Measurements from ENCODE around the gene DCP2. TPM values are rescaled to one million over a fixed set of nuclear protein-coding genes. Genes with fewer than 3 reads are reported as not detected.

Gene DCP2
- total and polyA plus RNA-seq, 5 experiments from 2014 or later: 48.3 to 67.9 (median 53.0) TPM

DNA sequence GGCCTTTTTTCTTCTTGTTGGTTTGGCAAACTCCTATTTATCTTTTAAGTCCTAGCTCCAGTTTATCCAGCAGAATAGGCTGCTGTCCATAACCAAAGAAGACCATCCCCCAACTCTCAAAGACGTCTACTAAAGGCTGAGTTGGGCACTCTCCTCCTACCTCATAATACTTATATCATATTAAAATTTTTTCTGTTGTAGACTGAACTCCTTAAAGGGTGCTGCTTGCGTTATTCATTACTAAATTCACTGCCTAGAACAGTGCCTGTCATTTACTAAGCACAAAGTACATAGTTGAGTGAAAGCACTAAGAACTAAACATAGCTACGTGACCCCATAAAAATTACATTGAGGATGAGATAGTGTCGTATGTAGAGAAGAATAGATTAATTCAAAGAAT is 21.7 kb downstream of the DCP2 start:
- Mint-ChIP-seq H3K27me3 (no peaks in the 10 kb centered on the region), H3K4me3 (no peak overlapping the region), H3K4me1 (peaks cover 7 to 16% (median 14%) of the 10 kb centered on the region in 4 donors), H3K36me3 (peaks cover 0 to 73% (median 25%) of the 10 kb centered on the region in 3 donors), H3K9me3 (no peaks in the 10 kb centered on the region), H3K27ac (no peak overlapping the region)
- POLR2A ChIA-PET: no interaction called here
- no peak for ATAC-seq
- no peak for DNase-seq

DNA sequence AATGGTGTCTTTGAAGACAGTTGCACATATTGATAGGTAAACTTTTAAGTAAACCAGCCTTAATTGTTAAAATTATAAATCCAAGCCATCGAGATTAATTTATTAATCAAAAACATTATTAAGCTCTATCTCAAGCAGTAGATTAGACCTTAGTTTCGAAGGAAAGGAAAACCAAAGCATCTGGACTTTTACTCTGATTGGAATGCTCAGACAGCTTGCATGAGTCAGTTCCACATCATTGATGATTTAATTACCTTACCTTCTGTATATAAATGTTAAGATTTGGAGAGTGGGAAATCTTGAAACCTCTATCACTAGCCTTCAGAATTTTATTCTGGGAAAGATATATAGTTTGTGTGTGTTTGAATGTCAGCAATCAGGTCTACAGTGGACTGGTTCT is 23.9 kb downstream of the DCP2 start:
- no peak for ATAC-seq
- no peaks in the 10 kb centered on the region for H3K27me3 Mint-ChIP-seq
- H3K27ac Mint-ChIP-seq: peak overlapping the region in 3 of 10 donors; percentile 41 to 61 (median 45)

DNA sequence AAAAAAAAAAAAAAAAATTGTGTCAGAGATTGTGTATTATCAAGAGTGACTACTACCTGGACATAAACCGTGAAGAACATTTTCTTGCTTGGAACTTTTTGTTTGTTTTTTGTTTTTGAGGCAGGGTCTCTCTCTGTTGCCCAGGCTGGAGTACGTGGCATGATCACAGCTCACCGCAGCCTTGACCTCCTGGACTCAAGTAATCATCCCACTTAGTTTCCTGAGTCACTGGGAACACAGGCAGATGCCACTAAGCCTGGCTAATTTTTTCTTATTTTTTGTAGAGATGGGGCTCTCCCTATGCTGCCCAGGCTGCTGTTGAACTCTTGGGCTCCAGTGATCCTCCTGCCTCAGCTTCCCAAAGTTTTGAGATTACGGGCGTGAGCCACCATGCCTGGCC is 25.8 kb downstream of the DCP2 start:
- Mint-ChIP-seq H3K4me1 (peaks cover 7 to 12% (median 10%) of the 10 kb centered on the region in 4 donors), H3K9me3 (no peaks in the 10 kb centered on the region), H3K27me3 (no peaks in the 10 kb centered on the region), H3K27ac (peak overlapping the region in 2 of 10 donors; percentile 9 to 54), H3K36me3 (peaks cover 0 to 81% (median 39%) of the 10 kb centered on the region in 3 donors), H3K4me3 (no peak overlapping the region)
- ATAC-seq (no peak), DNase-seq (no peak)
- POLR2A ChIA-PET: interaction anchor here (0.7 kb wide), 1 partner anchor 438 kb away, joined by 3 read pairs; no protein-coding TSS in a partner anchor

More for the DNA sequence above, 23.9 kb downstream of the DCP2 start:
- Mint-ChIP-seq H3K4me1 (peaks cover 7 to 19% (median 14%) of the 10 kb centered on the region in 4 donors), H3K36me3 (peaks cover 0 to 77% (median 36%) of the 10 kb centered on the region in 3 donors), H3K4me3 (no peak overlapping the region), H3K9me3 (no peaks in the 10 kb centered on the region)
- no peak for DNase-seq
- POLR2A ChIA-PET: no interaction called here

DNA sequence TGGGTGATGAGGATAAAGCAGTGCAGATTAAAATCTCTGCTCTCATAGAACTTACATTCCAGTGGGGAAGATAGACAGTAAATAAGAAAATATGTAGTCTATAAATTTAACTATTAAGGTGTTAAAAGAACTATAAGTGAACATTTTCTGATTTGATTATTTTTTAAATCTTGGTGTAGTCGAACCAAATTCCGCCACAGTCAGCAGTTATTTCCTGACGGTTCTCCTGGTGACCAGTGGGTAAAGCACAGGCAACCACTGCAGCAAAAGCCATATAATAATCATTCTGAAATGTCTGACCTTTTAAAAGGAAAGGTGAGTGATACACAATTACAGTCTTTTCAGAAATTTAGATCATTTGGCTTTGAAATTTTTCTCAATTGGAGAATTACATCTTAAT is 27.2 kb downstream of the DCP2 start:
- H3K36me3 Mint-ChIP-seq: peaks cover 0 to 90% (median 47%) of the 10 kb centered on the region in 3 donors
- ATAC-seq (no peak), DNase-seq (no peak)
- H3K27me3 Mint-ChIP-seq: no peaks in the 10 kb centered on the region
- no peak overlapping the region for H3K27ac Mint-ChIP-seq
- peaks cover 4 to 8% (median 6%) of the 10 kb centered on the region in 4 donors for H3K4me1 Mint-ChIP-seq
- H3K4me3 Mint-ChIP-seq: no peak overlapping the region
- POLR2A ChIA-PET: no interaction called here
- no peaks in the 10 kb centered on the region for H3K9me3 Mint-ChIP-seq

DNA sequence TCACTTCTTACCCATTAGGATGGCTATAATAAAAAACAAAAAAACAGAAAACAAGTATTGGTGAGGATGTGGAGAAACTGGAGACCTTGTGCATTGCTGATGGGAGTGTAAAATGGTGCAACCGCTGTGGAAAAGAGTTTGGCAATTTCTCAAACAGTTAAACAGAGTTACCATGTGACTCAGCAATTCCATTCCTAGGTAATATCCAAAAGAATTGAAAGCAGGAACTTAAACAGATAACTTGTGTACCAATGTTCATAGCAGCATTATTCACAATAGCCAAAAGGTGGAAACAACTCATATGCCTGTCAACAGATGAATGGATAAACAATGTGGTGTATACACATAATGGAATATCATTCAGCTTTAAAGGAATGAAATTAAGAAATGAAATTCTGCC is 28.9 kb downstream of the DCP2 start:
- H3K4me1 Mint-ChIP-seq: peaks cover 4 to 7% (median 6%) of the 10 kb centered on the region in 4 donors
- H3K27ac Mint-ChIP-seq: peak overlapping the region in 2 of 10 donors; percentile 16 to 28
- H3K27me3 Mint-ChIP-seq: no peaks in the 10 kb centered on the region
- ATAC-seq (no peak), DNase-seq (no peak)
- H3K36me3 Mint-ChIP-seq: peaks cover 0 to 93% (median 52%) of the 10 kb centered on the region in 3 donors
- H3K4me3 Mint-ChIP-seq: peak overlapping the region in 1 of 10 donors; percentile 28
- no peaks in the 10 kb centered on the region for H3K9me3 Mint-ChIP-seq
- POLR2A ChIA-PET: no interaction called here

DNA sequence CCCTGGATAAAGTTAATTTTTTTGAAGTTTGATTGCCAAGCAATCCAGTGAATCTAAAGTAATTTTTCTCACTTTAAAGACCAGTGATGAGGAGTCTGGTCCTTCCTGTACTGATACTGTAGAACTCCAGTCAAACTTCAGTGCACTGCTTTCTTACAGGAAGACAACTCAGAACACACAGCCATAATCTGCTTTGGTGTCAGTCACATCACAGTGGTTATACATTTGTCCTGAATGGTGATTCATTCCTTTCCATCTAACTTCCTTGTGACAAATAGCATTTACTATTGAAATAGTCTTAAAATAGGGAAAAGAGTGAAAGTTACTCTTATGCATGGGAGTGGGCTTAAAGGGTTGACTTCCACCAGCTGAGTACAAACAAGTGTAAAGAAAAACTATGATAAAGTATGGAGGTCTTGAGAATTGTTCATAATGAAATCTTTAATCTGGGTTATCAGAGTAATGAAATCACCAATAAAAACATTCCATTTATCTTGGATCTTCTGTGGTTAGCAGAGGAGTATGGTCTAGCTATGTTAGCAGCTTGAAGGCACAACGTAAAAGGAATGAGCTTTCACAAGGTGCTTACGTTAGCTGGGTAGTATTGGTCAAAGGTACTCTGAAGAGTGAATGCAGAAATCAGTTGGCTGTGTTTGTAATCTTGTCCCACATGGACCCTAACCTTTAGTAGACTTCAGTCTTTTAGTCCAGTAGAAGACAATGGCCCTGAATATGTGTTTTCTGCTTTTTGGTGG is 41.5 kb downstream of the DCP2 start:
- peak overlapping the region in 4 of 10 donors; percentile 10 to 90 (median 44) for H3K27ac Mint-ChIP-seq
- POLR2A ChIA-PET: no interaction called here
- peak overlapping the region in 1 of 10 donors; percentile 40 for H3K4me3 Mint-ChIP-seq
- H3K9me3 Mint-ChIP-seq: no peaks in the 10 kb centered on the region
- peaks cover 15 to 63% (median 60%) of the 10 kb centered on the region in 4 donors for H3K4me1 Mint-ChIP-seq
- H3K36me3 Mint-ChIP-seq: peaks cover 0 to 52% (median 27%) of the 10 kb centered on the region in 3 donors
- no peaks in the 10 kb centered on the region for H3K27me3 Mint-ChIP-seq
- no peak for ATAC-seq
- no peak for DNase-seq

DNA sequence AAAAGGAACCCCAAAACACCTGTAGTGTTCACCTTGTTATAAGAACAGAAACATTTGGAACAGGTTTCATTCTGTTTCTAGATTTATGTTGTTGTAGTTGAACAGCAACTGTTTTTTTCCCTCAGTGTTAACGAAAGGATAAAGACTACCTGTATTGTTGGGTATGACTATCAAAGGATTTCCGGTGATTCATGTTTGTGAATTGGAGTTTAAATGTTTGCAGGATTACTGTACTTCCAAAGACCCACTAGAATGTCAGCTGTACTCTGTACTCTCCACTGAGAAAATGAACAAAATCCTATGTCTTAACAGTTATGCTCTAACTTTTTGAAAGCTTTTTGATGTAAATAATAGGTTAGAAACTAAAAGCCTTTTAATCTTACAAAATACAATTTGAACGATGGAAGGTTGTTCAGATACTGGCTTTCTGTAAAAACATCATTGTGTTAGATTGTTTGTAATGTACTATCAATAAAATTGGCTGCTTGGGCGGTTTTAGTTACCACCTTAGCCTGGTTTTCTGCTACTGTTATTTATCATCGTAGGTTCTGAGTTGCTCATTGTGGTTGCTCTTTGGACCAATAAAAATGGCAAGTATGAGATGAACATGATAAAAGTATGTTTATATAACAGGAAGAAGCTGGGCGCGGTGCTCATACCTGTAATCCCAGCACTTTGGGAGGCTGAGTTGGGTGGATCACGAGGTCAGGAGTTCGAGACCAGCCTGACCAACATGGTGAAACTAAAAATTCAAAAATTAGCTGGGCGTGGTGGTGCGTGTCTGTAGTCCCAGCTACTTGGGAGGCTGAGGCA is 44.1 kb downstream of the DCP2 start:
- no peaks in the 10 kb centered on the region for H3K9me3 Mint-ChIP-seq
- H3K4me3 Mint-ChIP-seq: peak overlapping the region in 9 of 10 donors; percentile 14 to 51 (median 26)
- no peak for DNase-seq
- no peak for ATAC-seq
- H3K27ac Mint-ChIP-seq: peak overlapping the region in 9 of 10 donors; percentile 22 to 90 (median 80)
- H3K27me3 Mint-ChIP-seq: no peaks in the 10 kb centered on the region
- H3K4me1 Mint-ChIP-seq: peaks cover 22 to 77% (median 73%) of the 10 kb centered on the region in 4 donors
- H3K36me3 Mint-ChIP-seq: peaks cover 0 to 41% (median 23%) of the 10 kb centered on the region in 3 donors
- POLR2A ChIA-PET: interaction anchor here (0.7 to 1.0 kb wide), 2 partner anchors 53 to 99 kb away, joined by 3 read pairs; partner anchors contain the start of gene REEP5

DNA sequence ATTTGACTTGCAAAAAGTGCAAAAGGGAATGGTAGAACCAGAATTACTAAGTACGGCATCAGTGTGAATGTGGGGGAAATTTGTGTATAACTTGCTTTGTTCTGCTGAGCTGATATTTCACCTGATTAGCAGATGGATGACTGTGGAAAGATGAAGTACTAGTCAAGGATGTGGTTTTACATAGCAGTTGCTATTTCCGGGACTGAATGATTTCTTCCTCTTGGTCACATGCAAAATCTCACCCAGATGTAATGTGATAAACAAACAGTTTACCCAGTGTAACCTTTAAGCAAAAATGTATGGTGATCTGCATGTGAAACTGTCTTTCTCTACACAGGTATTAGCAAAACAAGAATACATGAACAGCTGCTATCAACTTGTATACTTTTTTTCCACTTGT is 46.1 kb downstream of the DCP2 start:
- Mint-ChIP-seq H3K4me3 (peak overlapping the region in 9 of 10 donors; percentile 45 to 75 (median 65)), H3K27ac (peak overlapping the region; percentile 45 to 91 (median 79)), H3K36me3 (peaks cover 0 to 46% (median 37%) of the 10 kb centered on the region in 3 donors), H3K4me1 (peaks cover 22 to 69% (median 65%) of the 10 kb centered on the region in 4 donors), H3K9me3 (no peaks in the 10 kb centered on the region), H3K27me3 (no peaks in the 10 kb centered on the region)
- ATAC-seq: peak; percentile 96
- DNase-seq: peak in 5 of 10 donors; percentile 6 to 80 (median 55)
- POLR2A ChIA-PET: interaction anchor here (0.6 to 1.9 kb wide), 4 partner anchors 9 to 47 kb away, joined by 3 to 8 read pairs (median 3); partner anchors contain the start of gene DCP2

DNA sequence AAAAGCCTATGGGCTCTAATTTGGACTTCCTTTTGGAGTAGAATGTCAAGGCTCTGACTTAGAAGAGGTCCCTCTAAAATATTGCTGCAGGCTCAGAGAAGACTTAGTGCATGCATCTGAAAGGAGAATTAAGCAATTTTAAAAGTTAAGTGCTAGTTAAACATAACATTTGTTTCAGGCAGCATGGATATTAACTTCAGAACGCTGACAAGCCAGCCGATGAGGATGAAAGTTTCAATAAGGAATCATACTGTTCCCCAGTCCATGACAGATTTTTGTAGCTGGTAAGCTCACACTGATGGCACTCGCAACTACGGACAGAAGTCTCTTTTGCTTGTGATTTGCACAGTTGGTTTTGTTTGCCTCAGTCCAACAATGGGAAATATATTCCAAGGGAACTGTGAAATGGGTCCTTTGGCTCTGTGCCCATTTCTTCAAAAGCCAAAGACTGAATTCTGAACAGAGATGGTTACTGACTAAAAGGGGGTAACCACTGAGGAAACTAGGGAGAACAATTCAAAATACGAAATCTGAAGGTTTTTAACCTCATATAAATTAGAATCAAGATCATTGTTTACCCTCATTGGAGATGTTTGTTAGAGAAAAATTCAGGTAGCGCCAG is 47.6 kb downstream of the DCP2 start:
- Mint-ChIP-seq H3K4me3 (no peak overlapping the region), H3K27ac (peak overlapping the region in 8 of 10 donors; percentile 50 to 91 (median 87)), H3K4me1 (peaks cover 22 to 54% (median 50%) of the 10 kb centered on the region in 4 donors), H3K27me3 (no peaks in the 10 kb centered on the region), H3K9me3 (no peaks in the 10 kb centered on the region), H3K36me3 (peaks cover 0 to 46% (median 43%) of the 10 kb centered on the region in 3 donors)
- POLR2A ChIA-PET: interaction anchor here (1.9 kb wide), 1 partner anchor 48 kb away, joined by 8 read pairs; the partner anchor contains the start of gene DCP2
- DNase-seq (no peak), ATAC-seq (no peak)

DNA sequence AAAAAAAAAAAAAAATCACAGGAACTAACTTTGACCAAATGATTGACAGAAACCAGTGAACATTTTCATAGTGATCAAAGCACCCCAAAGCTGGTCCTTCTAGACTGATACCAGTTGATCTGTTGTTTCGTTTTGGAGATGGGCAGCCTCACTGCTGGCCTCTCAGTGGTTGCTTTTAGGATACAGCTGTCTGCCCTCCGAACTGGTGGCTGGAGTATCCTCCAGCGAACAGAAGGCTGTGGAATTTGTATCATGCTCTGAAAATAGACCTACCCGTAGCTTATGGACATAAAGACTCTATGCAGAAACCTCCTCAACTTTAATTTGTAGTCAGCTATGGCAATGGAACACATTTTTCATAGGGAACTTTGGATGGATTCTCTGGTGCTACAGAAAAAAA is 49.0 kb downstream of the DCP2 start:
- Mint-ChIP-seq H3K36me3 (peaks cover 0 to 43% (median 41%) of the 10 kb centered on the region in 3 donors), H3K4me1 (peaks cover 22 to 41% (median 39%) of the 10 kb centered on the region in 4 donors), H3K9me3 (no peaks in the 10 kb centered on the region), H3K27me3 (no peaks in the 10 kb centered on the region), H3K4me3 (no peak overlapping the region), H3K27ac (peak overlapping the region in 8 of 10 donors; percentile 5 to 87 (median 70))
- DNase-seq (no peak), ATAC-seq (no peak)
- POLR2A ChIA-PET: interaction anchor here (0.6 kb wide), 1 partner anchor 402 kb away, joined by 4 read pairs; no protein-coding TSS in a partner anchor

DNA sequence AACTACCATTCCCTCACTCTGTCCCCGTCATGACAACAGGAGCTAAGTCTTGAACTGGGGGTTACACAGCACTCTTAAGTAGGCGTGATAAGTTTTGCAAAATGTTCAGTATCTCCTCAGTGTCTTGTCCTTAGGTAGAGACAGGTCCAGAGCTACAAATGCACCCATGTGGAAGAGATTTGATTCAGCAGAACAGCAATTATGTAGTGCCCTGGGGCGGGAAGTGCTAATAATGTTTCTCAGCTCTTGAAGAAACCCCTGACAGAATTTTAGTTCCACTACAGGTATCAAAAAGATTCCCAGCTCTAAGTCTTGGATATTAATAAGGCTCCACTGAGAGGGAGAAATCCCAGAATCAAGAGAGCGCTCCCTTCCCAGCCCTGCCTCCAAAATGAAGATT is 49.6 kb downstream of the DCP2 start:
- peaks cover 22 to 36% (median 33%) of the 10 kb centered on the region in 4 donors for H3K4me1 Mint-ChIP-seq
- peaks cover 0 to 43% (median 39%) of the 10 kb centered on the region in 3 donors for H3K36me3 Mint-ChIP-seq
- no peak overlapping the region for H3K4me3 Mint-ChIP-seq
- POLR2A ChIA-PET: no interaction called here
- no peaks in the 10 kb centered on the region for H3K9me3 Mint-ChIP-seq
- DNase-seq (no peak), ATAC-seq (no peak)
- H3K27ac Mint-ChIP-seq: peak overlapping the region; percentile 4 to 87 (median 56)
- H3K27me3 Mint-ChIP-seq: no peaks in the 10 kb centered on the region

DNA sequence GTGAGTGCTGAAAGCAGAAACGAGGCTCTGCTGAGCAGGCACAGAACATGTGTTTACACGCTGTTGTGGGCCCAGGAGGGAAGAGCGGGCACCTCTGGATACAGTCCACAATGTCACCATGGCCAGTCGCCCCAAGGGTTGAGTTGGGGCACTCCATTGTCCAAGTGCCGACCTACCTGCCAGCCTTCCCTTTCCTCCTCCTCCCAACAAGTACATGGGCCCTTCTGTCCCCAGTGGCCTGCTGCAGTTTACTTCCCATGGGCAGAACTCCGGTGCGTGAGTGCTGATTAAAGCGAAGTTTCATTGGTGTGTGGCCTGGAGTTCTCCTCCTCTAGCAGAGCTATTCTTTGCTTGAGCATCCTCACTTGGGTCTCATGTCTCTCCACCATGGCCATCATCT is 50.4 kb downstream of the DCP2 start:
- H3K36me3 Mint-ChIP-seq: peaks cover 0 to 43% (median 39%) of the 10 kb centered on the region in 3 donors
- H3K9me3 Mint-ChIP-seq: no peaks in the 10 kb centered on the region
- ATAC-seq (no peak), DNase-seq (no peak)
- peak overlapping the region in 7 of 10 donors; percentile 5 to 77 (median 66) for H3K27ac Mint-ChIP-seq
- POLR2A ChIA-PET: no interaction called here
- H3K27me3 Mint-ChIP-seq: no peaks in the 10 kb centered on the region
- peaks cover 22 to 28% (median 25%) of the 10 kb centered on the region in 4 donors for H3K4me1 Mint-ChIP-seq
- H3K4me3 Mint-ChIP-seq: no peak overlapping the region

Data from naive thymus-derived CD8-positive, alpha-beta T cell (primary cell).